ENCODE results near the gene NEURL1B. TPM values are rescaled to one million over a fixed set of nuclear protein-coding genes. Genes with fewer than 3 reads are reported as not detected.

The NEURL1B gene
- total and polyA plus RNA-seq, 12 donors: 14.4 to 45.8 (median 21.6) TPM

DNA sequence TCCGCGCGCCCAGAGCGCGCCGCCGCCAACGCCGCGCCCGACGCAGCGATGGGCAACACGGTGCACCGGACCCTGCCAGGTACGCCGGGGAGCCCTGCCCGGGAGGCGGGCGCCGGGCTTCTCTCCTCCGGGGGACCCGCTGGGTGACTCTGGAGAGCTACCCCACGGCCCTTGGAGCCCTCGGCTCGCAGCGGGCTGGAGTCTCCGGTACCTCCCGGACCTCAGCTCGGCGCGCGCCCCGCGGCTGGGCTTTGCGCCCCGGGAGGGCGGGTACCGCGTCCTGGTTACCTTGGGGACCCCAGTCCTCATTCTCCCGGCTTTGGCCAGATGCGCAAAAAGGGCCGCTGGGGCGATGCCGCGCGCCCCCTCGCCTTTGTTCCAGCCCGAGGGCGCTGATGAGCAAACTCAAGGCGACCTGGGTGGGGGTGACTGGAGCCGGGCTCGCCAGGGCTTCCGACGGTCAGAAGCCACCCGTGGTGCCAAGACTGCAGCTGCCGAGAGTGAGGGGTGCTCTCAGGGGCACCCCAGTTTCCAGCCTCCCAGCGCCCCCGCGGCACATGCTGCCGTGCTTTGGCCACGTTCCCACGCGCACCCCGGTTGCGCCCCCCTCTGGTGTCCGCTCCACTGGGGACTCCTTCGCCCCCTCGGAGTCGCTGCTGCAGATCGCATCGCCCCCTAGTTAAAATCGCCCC, 442 bp downstream of the NEURL1B start:
- H3K4me3 ChIP-seq: peak overlapping the region; percentile 72 to 99 (median 90)
- H3K9me3 ChIP-seq: no peaks in the 10 kb centered on the region
- H3K27ac ChIP-seq: peak overlapping the region; percentile 92 to 99 (median 98)
- 1 to 2% methylated on average over 54 to 73 of the region's 73 CpGs for WGBS, 2 donors
- H3K36me3 ChIP-seq: peaks cover 0 to 34% (median 0%) of the 10 kb centered on the region in 9 donors
- peaks cover 0 to 30% (median 0%) of the 10 kb centered on the region in 7 donors for H3K27me3 ChIP-seq
- peak in 1 of 2 donors; percentile 49 for DNase-seq
- ATAC-seq: peak; percentile 9 to 30 (median 18)
- intact Hi-C loops (cut with DNase I): loop anchor here (2.0 to 10.0 kb wide), 15 partner anchors 34 to 164 kb away; no protein-coding TSS in a partner anchor
- H3K4me1 ChIP-seq: peaks cover 3 to 63% (median 36%) of the 10 kb centered on the region in 9 donors
- TF ChIP-seq, protein P1, sequence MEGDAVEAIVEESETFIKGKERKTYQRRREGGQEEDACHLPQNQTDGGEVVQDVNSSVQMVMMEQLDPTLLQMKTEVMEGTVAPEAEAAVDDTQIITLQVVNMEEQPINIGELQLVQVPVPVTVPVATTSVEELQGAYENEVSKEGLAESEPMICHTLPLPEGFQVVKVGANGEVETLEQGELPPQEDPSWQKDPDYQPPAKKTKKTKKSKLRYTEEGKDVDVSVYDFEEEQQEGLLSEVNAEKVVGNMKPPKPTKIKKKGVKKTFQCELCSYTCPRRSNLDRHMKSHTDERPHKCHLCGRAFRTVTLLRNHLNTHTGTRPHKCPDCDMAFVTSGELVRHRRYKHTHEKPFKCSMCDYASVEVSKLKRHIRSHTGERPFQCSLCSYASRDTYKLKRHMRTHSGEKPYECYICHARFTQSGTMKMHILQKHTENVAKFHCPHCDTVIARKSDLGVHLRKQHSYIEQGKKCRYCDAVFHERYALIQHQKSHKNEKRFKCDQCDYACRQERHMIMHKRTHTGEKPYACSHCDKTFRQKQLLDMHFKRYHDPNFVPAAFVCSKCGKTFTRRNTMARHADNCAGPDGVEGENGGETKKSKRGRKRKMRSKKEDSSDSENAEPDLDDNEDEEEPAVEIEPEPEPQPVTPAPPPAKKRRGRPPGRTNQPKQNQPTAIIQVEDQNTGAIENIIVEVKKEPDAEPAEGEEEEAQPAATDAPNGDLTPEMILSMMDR (IDR thresholded peaks at IDR 0.05): peak in 7 of 9 donors; percentile 7 to 52 (median 29)

GRCh38 chr5:172642051-172642409, 967 bp downstream of the NEURL1B start:
- Histone ChIP-seq H3K27ac (peak overlapping the region; percentile 92 to 99 (median 98)), H3K9me3 (no peaks in the 10 kb centered on the region), H3K4me3 (peak overlapping the region; percentile 72 to 99 (median 90)), H3K27me3 (peaks cover 0 to 30% (median 0%) of the 10 kb centered on the region in 7 donors), H3K36me3 (peaks cover 0 to 35% (median 0%) of the 10 kb centered on the region in 9 donors), H3K4me1 (peaks cover 3 to 65% (median 42%) of the 10 kb centered on the region in 9 donors)
- ATAC-seq (no peak), DNase-seq (no peak)
- TF ChIP-seq, protein P1 (IDR thresholded peaks at IDR 0.05): no peak
- intact Hi-C loops (cut with DNase I): loop anchor here (2.0 to 10.0 kb wide), 15 partner anchors 35 to 165 kb away; no protein-coding TSS in a partner anchor
- WGBS, 2 donors: 16 to 22% methylated on average over 14 of the region's 14 CpGs

DNA sequence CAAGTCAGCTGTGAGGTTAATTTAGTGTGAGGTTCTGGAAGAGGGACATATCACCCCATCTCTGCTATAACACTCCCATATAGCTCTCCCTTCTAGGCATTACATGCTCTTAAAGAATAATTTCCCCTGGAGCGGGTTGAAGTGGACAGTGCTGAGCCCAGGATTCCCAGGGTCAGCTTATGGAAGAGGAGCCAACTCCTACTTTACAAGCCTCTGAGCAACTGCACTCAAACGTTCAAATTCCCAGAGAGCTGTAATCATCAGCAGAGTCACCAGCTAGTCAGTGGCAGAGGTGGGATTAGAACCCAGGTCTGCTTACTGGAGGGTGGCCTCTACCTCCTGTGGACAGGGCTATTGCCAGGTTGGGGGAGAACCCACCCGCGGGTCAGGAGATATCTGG, 1.4 kb downstream of the NEURL1B start:
- Histone ChIP-seq H3K36me3 (peaks cover 0 to 40% (median 0%) of the 10 kb centered on the region in 9 donors), H3K9me3 (no peaks in the 10 kb centered on the region), H3K4me1 (peaks cover 8 to 69% (median 46%) of the 10 kb centered on the region in 9 donors), H3K27me3 (peaks cover 0 to 30% (median 0%) of the 10 kb centered on the region in 7 donors), H3K27ac (peak overlapping the region; percentile 92 to 99 (median 98)), H3K4me3 (peak overlapping the region; percentile 72 to 99 (median 90))
- DNase-seq (no peak), ATAC-seq (peak in 5 of 8 donors; percentile 2 to 15 (median 4))
- intact Hi-C loops (cut with DNase I): loop anchor here (2.0 to 10.0 kb wide), 15 partner anchors 35 to 165 kb away; no protein-coding TSS in a partner anchor
- TF ChIP-seq, protein P1 (IDR thresholded peaks at IDR 0.05): no peak
- WGBS, 2 donors: 15 to 28% methylated on average over 4 of the region's 4 CpGs

DNA sequence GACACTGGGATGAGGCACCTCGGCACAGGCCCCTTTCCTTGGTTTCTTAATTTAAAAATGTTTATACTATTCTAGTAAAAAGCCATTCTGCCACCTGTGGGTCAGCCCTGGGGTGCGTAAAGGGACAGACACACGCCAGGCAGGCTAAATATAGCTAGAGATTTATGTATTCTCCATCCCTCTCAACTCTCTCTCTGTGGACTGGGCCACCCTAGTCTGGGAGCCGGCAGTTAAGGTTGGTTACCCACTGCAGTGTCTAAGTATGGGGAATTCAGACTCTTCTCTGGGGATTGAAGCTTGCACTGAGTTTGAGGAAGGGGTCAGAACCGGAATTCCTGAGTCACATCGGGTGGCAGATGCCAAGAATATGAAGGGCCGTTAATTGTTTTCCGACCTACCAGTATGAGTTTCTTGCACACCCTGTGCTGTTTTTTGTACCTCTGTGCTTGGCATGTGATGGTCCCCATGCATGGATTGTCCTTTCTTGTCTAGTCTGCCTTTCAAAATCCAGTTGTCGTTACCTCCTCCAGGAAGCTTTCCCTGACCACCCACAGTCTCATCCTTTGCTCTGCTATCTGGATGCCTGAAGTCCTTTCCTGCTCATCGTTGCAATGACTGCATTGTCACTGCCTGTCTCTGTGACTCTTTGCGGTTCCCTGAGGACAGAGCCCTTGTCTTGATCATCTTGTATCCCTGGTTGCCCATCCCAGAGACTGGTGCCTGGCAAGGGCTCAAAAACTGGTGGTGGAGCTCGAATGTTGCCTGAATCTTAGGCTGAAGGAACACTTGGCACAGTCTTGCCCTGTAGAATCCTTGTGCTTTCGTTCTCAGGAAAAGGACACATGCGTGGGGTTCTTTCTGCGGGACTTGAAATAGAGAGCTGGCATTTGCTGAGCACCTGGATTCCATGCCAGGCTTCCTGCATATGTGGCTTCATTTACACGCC, 2.1 kb downstream of the NEURL1B start:
- Histone ChIP-seq H3K4me1 (peaks cover 9 to 74% (median 53%) of the 10 kb centered on the region in 9 donors), H3K27ac (peak overlapping the region; percentile 92 to 99 (median 98)), H3K4me3 (peak overlapping the region; percentile 72 to 99 (median 90)), H3K36me3 (peaks cover 0 to 44% (median 0%) of the 10 kb centered on the region in 9 donors), H3K9me3 (no peaks in the 10 kb centered on the region), H3K27me3 (peaks cover 0 to 30% (median 0%) of the 10 kb centered on the region in 7 donors)
- WGBS, 2 donors: 27 to 36% methylated on average over 16 of the region's 16 CpGs
- TF ChIP-seq, protein P1 (IDR thresholded peaks at IDR 0.05): peak in 3 of 9 donors; percentile 26 to 37 (median 37)
- DNase-seq: no peak
- peak in 6 of 8 donors; percentile 3 to 54 (median 46) for ATAC-seq
- intact Hi-C loops (cut with DNase I): loop anchor here (2.0 to 10.0 kb wide), 15 partner anchors 36 to 166 kb away; no protein-coding TSS in a partner anchor
